ENCODE measurements around the gene ETFA.

ETFA gene

DNA sequence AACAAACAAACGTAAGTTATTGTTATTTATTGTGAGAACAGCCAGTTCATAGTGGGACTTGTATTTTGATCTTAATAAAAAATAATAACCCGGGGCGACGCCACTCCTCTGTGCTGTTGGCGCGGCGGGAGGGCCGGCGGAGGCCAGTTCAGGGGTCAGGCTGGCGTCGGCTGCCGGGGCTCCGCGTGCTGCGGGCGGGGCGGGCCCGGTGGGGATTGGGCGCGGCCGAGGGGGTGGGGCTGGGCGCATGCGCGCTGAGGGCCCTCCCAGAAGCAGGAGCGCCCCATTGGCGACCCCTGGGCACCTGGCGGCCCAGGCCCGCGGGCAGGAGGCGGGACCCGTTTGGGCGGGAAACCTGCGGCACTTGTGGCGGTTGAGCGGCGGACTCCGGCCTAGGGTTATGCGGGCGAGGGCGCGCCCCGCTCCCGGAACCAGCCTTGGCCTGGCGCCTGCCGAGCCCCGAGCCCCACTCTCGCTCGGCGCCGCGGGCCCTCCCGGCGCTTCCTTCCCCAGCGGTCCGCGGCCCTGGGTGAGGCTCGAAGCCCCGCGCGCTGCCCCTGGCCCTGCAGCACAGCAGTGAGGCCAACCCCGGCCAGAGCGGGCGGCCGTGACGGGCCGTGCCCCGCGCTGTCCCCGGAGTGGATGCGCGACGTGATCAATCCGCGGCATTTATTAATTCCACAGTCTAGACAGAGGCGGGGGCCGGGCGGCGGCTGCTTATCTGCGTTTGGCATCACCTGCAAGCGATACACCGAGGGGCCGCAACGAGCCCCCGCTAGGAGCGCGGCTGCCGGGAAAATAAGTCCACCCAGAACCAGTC, 31.3 kb upstream of the ETFA start:
- TF ChIP-seq FOXA1 (IDR thresholded peaks at IDR 0.05) (no peak), LEF1 (IDR thresholded peaks at IDR 0.05; ENCODE audit: borderline replicate concordance) (no peak), HDGF (IDR thresholded peaks at IDR 0.05; ENCODE audit: borderline replicate concordance) (no peak), NFRKB (IDR thresholded peaks at IDR 0.05) (no peak)
- no peak for DNase-seq (ENCODE audit: extremely low spot score)
- ChIA-PET CTCF (no interaction called here), POLR2A (no interaction called here)

DNA sequence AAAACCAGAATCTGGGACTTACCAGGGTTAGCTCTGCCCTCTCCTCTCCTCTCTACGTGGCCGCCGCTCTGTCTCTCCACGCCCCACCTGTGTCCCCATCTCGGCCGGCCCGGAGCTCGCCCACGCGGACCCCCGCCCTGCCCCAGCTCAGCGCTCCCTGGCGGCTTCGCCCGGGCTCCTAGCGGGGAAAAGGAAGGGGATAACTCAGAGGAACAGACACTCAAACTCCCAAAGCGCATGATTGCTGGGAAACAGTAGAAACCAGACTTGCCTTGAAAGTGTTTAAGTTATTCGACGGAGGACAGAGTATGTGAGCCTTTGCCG, 30.8 kb upstream of the ETFA start:
- TF ChIP-seq ARNT (IDR thresholded peaks at IDR 0.05) = no peak
- no peak for TF ChIP-seq ELF4 (IDR thresholded peaks at IDR 0.05)
- no peak for TF ChIP-seq L3MBTL2 (conservative IDR thresholded peaks at IDR 0.05)
- TF ChIP-seq, protein P1, sequence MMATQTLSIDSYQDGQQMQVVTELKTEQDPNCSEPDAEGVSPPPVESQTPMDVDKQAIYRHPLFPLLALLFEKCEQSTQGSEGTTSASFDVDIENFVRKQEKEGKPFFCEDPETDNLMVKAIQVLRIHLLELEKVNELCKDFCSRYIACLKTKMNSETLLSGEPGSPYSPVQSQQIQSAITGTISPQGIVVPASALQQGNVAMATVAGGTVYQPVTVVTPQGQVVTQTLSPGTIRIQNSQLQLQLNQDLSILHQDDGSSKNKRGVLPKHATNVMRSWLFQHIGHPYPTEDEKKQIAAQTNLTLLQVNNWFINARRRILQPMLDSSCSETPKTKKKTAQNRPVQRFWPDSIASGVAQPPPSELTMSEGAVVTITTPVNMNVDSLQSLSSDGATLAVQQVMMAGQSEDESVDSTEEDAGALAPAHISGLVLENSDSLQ (IDR thresholded peaks at IDR 0.05) = no peak
- TF ChIP-seq NFRKB (IDR thresholded peaks at IDR 0.05) = no peak
- TF ChIP-seq LEF1 (IDR thresholded peaks at IDR 0.05; ENCODE audit: borderline replicate concordance) = no peak
- TF ChIP-seq SP1 (IDR thresholded peaks at IDR 0.05) = no peak
- TF ChIP-seq TARDBP (IDR thresholded peaks at IDR 0.05) = no peak
- TF ChIP-seq FOXM1 (IDR thresholded peaks at IDR 0.05; ENCODE audit: borderline replicate concordance) = no peak
- TF ChIP-seq CTBP1 (IDR thresholded peaks at IDR 0.05; ENCODE audit: borderline replicate concordance) = no peak
- no peak for TF ChIP-seq FOXA1 (IDR thresholded peaks at IDR 0.05)
- TF ChIP-seq HDGF (IDR thresholded peaks at IDR 0.05; ENCODE audit: borderline replicate concordance) = no peak
- no peak for TF ChIP-seq ZNF384 (IDR thresholded peaks at IDR 0.05)
- no peak for TF ChIP-seq BHLHE40 (IDR thresholded peaks at IDR 0.05; ENCODE audit: borderline replicate concordance)
- DNase-seq (ENCODE audit: extremely low spot score) = no peak
- CTCF ChIA-PET = no interaction called here
- POLR2A ChIA-PET = no interaction called here

DNA sequence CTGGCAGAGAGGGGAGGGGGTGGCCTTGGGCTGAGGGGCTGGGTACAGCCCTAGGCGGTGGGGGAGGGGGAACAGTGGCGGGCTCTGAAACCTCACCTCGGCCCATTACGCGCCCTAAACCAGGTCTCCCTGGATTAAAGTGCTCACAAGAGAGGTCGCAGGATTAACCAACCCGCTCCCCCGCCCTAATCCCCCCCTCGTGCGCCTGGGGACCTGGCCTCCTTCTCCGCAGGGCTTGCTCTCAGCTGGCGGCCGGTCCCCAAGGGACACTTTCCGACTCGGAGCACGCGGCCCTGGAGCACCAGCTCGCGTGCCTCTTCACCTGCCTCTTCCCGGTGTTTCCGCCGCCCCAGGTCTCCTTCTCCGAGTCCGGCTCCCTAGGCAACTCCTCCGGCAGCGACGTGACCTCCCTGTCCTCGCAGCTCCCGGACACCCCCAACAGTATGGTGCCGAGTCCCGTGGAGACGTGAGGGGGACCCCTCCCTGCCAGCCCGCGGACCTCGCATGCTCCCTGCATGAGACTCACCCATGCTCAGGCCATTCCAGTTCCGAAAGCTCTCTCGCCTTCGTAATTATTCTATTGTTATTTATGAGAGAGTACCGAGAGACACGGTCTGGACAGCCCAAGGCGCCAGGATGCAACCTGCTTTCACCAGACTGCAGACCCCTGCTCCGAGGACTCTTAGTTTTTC, 30.2 kb upstream of the ETFA start:
- CTCF ChIA-PET = no interaction called here
- no peak for DNase-seq (ENCODE audit: extremely low spot score)
- POLR2A ChIA-PET = no interaction called here
- TF ChIP-seq FOXM1 (IDR thresholded peaks at IDR 0.05; ENCODE audit: borderline replicate concordance) (no peak), SP1 (IDR thresholded peaks at IDR 0.05) (no peak), HDGF (IDR thresholded peaks at IDR 0.05; ENCODE audit: borderline replicate concordance) (no peak), ARNT (IDR thresholded peaks at IDR 0.05) (no peak)
- TF ChIP-seq, protein P1 (IDR thresholded peaks at IDR 0.05) = no peak

DNA sequence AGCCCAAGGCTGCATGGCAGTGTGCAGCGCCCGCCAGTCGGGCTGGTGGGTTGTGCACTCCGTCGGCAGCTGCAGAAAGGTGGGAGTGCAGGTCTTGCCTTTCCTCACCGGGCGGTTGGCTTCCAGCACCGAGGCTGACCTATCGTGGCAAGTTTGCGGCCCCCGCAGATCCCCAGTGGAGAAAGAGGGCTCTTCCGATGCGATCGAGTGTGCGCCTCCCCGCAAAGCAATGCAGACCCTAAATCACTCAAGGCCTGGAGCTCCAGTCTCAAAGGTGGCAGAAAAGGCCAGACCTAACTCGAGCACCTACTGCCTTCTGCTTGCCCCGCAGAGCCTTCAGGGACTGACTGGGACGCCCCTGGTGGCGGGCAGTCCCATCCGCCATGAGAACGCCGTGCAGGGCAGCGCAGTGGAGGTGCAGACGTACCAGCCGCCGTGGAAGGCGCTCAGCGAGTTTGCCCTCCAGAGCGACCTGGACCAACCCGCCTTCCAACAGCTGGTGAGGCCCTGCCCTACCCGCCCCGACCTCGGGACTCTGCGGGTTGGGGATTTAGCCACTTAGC, 29.6 kb upstream of the ETFA start:
- POLR2A ChIA-PET = no interaction called here
- DNase-seq (ENCODE audit: extremely low spot score) = no peak
- no peak for TF ChIP-seq CTBP1 (IDR thresholded peaks at IDR 0.05; ENCODE audit: borderline replicate concordance)
- TF ChIP-seq L3MBTL2 (conservative IDR thresholded peaks at IDR 0.05) = no peak
- TF ChIP-seq SUZ12 (IDR thresholded peaks at IDR 0.05) = no peak
- TF ChIP-seq, protein P1 (IDR thresholded peaks at IDR 0.05) = no peak
- TF ChIP-seq ARNT (IDR thresholded peaks at IDR 0.05) = no peak
- no peak for TF ChIP-seq ZNF384 (IDR thresholded peaks at IDR 0.05)
- no peak for TF ChIP-seq TARDBP (IDR thresholded peaks at IDR 0.05)
- no peak for TF ChIP-seq FOXA1 (IDR thresholded peaks at IDR 0.05)
- no peak for TF ChIP-seq BHLHE40 (IDR thresholded peaks at IDR 0.05; ENCODE audit: borderline replicate concordance)
- TF ChIP-seq FOXK2 (IDR thresholded peaks at IDR 0.05) = no peak
- TF ChIP-seq LEF1 (IDR thresholded peaks at IDR 0.05; ENCODE audit: borderline replicate concordance) = no peak
- TF ChIP-seq SP1 (IDR thresholded peaks at IDR 0.05) = no peak
- no peak for TF ChIP-seq FOXM1 (IDR thresholded peaks at IDR 0.05; ENCODE audit: borderline replicate concordance)
- TF ChIP-seq ELF4 (IDR thresholded peaks at IDR 0.05) = no peak
- no peak for TF ChIP-seq NFRKB (IDR thresholded peaks at IDR 0.05)
- no peak for TF ChIP-seq HDGF (IDR thresholded peaks at IDR 0.05; ENCODE audit: borderline replicate concordance)
- CTCF ChIA-PET = no interaction called here

DNA sequence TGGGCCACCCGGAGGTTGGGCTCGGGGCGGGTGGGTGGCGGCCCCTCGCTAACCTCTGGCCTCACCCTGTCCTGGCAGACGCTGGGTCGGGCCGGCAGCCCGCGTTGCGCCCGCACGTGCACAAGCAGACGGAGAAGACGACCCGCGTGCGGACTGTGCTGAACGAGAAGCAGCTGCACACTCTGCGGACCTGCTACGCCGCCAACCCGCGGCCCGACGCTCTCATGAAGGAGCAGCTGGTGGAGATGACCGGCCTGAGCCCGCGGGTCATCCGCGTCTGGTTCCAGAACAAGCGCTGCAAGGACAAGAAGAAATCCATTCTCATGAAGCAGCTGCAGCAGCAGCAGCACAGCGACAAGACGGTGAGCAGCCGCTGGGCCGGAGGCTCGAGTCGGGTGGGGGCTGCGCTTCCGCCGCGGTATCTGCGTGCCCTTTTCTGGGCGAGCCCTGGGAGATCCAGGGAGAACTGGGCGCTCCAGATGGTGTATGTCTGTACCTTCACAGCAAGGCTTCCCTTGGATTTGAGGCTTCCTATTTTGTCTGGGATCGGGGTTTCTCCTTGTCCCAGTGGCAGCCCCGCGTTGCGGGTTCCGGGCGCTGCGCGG, 29.0 kb upstream of the ETFA start:
- TF ChIP-seq ZNF384 (IDR thresholded peaks at IDR 0.05) (no peak), BHLHE40 (IDR thresholded peaks at IDR 0.05; ENCODE audit: borderline replicate concordance) (no peak)
- POLR2A ChIA-PET = no interaction called here
- CTCF ChIA-PET = no interaction called here
- no peak for DNase-seq (ENCODE audit: extremely low spot score)
